ENCODE data around the gene SLC7A4. TPM values are rescaled to one million over a fixed set of nuclear protein-coding genes. Genes with fewer than 3 reads are reported as not detected.

SLC7A4 gene
- total and polyA plus RNA-seq, 2 of the 8 experiments (the other 6 are each of a cell fraction or from before 2014, with no cell fraction given): 0.92 TPM; not detected in 1

- ChIA-PET POLR2A (ENCODE audit: partially characterized antibody) (interaction anchor here (1.5 to 3.5 kb wide), 2 partner anchors 9 to 10 kb away, joined by 4 to 17 read pairs; no protein-coding TSS in a partner anchor), CTCF (ENCODE audit: partially characterized antibody) (interaction anchor here (0.6 to 2.6 kb wide), 10 partner anchors 10 to 104 kb away, joined by 3 to 9 read pairs (median 4); no protein-coding TSS in a partner anchor)
- no peak for DNase-seq (ENCODE audit: low read depth in 1 of 2, low spot score in 2 of 2)
- no peak for TF ChIP-seq ATF3 (IDR thresholded peaks at IDR 0.05; ENCODE audit: insufficient read depth, low read depth, low read length)
- no peak for TF ChIP-seq CHD1 (IDR thresholded peaks at IDR 0.05; ENCODE audit: low read depth, low read length)
- TF ChIP-seq KDM4A (IDR thresholded peaks at IDR 0.05; ENCODE audit: low read depth, low read length, severe bottlenecking): no peak
- no peak for TF ChIP-seq SAP30 (IDR thresholded peaks at IDR 0.05; ENCODE audit: insufficient read depth, insufficient replicate concordance, low read length)
- no peak for TF ChIP-seq SIX5 (IDR thresholded peaks at IDR 0.05; ENCODE audit: low read depth, low read length)
- no peak for TF ChIP-seq TCF12 (IDR thresholded peaks at IDR 0.05; ENCODE audit: low read depth, low read length)
- no peak for TF ChIP-seq SRF (IDR thresholded peaks at IDR 0.05; ENCODE audit: low read depth, low read length)
- TF ChIP-seq RAD21 (IDR thresholded peaks at IDR 0.05 in 1 of 2, conservative IDR thresholded peaks at IDR 0.05 in 1 of 2; ENCODE audit: low read depth in 2 of 2, low read length in 2 of 2): no peak
- no peak for TF ChIP-seq HDAC2 (IDR thresholded peaks at IDR 0.05; ENCODE audit: borderline replicate concordance in 1 of 2, low read depth in 2 of 2, low read length in 2 of 2)
- no peak for TF ChIP-seq SIN3A (conservative IDR thresholded peaks at IDR 0.05 in 1 of 2, IDR thresholded peaks at IDR 0.05 in 1 of 2; ENCODE audit: low read depth in 1 of 2, low read length in 2 of 2)
These were observed 42.8 kb downstream of the SLC7A4 start for GRCh38 chr22:20989323-20990138.

More at GRCh38 chr22:20989323-20990138, 42.8 kb downstream of the SLC7A4 start:
- H3K27me3 ChIP-seq (replicated peaks in 1 of 4; ENCODE audit: control insufficient read depth in 3 of 4, extremely low read depth in 1 of 4, insufficient read depth in 3 of 4, low read length in 3 of 4): no peaks in the 10 kb centered on the region
- no peak overlapping the region for H4K5ac ChIP-seq (ENCODE audit: insufficient read length, low read depth, low read length)
- H2BK120ac ChIP-seq (replicated peaks; ENCODE audit: low read depth, low read length): no peak overlapping the region
- H3K56ac ChIP-seq (replicated peaks; ENCODE audit: insufficient read length, low read depth, low read length): no peak overlapping the region
- no peak overlapping the region for H3K14ac ChIP-seq (ENCODE audit: insufficient read length)
- H3K23me2 ChIP-seq (ENCODE audit: low read depth, low read length): no peaks in the 10 kb centered on the region; the same call in 1 of the 2 replicates
- no peak overlapping the region for H2BK20ac ChIP-seq (ENCODE audit: low read length)
- H4K91ac ChIP-seq (replicated peaks; ENCODE audit: insufficient read length, low read length): no peak overlapping the region
- H2AK5ac ChIP-seq (ENCODE audit: low read depth, low read length): no peak overlapping the region
- H4K8ac ChIP-seq (ENCODE audit: extremely low read depth, insufficient read depth, low read length): peak overlapping the region; percentile 85; the same call in 1 of the 2 replicates
- no peaks in the 10 kb centered on the region; a peak in 1 of 7 replicates for H3K4me1 ChIP-seq (replicated peaks in 1 of 4; ENCODE audit: control insufficient read depth in 3 of 4, insufficient read depth in 4 of 4, low read length in 3 of 4)
- no peaks in the 10 kb centered on the region for H3K9me3 ChIP-seq (ENCODE audit: insufficient read depth in 2 of 2, low read depth in 1 of 2, low read length in 1 of 2)
- H3K18ac ChIP-seq (ENCODE audit: extremely low read depth, low read length): no peak overlapping the region
- H3K79me2 ChIP-seq (ENCODE audit: control insufficient read depth in 1 of 2, insufficient read depth in 2 of 2, low read length in 2 of 2): no peaks in the 10 kb centered on the region
- no peak overlapping the region for H2BK15ac ChIP-seq (ENCODE audit: low read length)
- H4K20me1 ChIP-seq (replicated peaks in 1 of 2; ENCODE audit: control insufficient read depth in 1 of 2, insufficient read depth in 2 of 2, low read length in 2 of 2): peaks cover 0 to 8% of the 10 kb centered on the region in 2 experiments
- no peaks in the 10 kb centered on the region for H3K79me1 ChIP-seq (ENCODE audit: low read depth, low read length)
- H2AFZ ChIP-seq (ENCODE audit: low read length): no peak overlapping the region
- no peak overlapping the region for H3K4me2 ChIP-seq (ENCODE audit: insufficient read depth in 1 of 2, low read depth in 2 of 2, low read length in 2 of 2)
- no peak overlapping the region for H3K27ac ChIP-seq (ENCODE audit: low read depth, low read length)
- 90% methylated on average over 12 of the region's 17 CpGs; no CpG with 5 or more reads in 1 of the 2 experiments for WGBS, 2 experiments (ENCODE audit: extremely low coverage in 1 of 2, insufficient coverage in 1 of 2, insufficient read length in 1 of 2, insufficient replicate concordance in 2 of 2, low coverage in 1 of 2, low lambda C conversion rate in 2 of 2, missing lambda C conversion rate in 1 of 2)
- no peak overlapping the region for H3K9ac ChIP-seq (replicated peaks in 1 of 4; ENCODE audit: extremely low read depth in 1 of 4, low read depth in 3 of 4, low read length in 3 of 4)
- no peak overlapping the region for H2BK12ac ChIP-seq (ENCODE audit: low read depth, low read length)
- no peak overlapping the region for H3K23ac ChIP-seq (ENCODE audit: insufficient read length)
- no peak overlapping the region for H3K4ac ChIP-seq (replicated peaks; ENCODE audit: insufficient read length, low read depth, low read length)
- no peak overlapping the region; the same call in 1 of the 2 replicates for H2BK5ac ChIP-seq (ENCODE audit: low read depth, low read length)
- FAIRE-seq: no peak
- no peak overlapping the region for H3K4me3 ChIP-seq (ENCODE audit: extremely low read depth in 1 of 4, insufficient read depth in 2 of 4, low read depth in 3 of 4, low read length in 4 of 4)
- peaks cover 0 to 10% (median 3%) of the 10 kb centered on the region in 4 experiments; a peak in 3 of 8 replicates for H3K36me3 ChIP-seq (ENCODE audit: control insufficient read depth in 2 of 4, insufficient read depth in 4 of 4, low read length in 3 of 4)

Measured in H1 (cell line).